NCI-H2227 treated with DMSO at 0.1 percent for 48 hours (cell line): ENCODE measurements around the gene UBAC2.
A peak's percentile ranks its signal among the peaks of the same experiment; 100 is the strongest.
"Not testable (repeated sequence)": the region's sequence is repeated elsewhere in the genome, so short reads cannot be mapped to it uniquely, and the experiment has no call there.

ENCODE experiments used
- DNase-seq: peaks from one replicate; lab custom pipeline; 2025; lab: John Stamatoyannopoulos, UW

The UBAC2 gene

GRCh38 chr13:99249178-99249577 lies 48.5 kb downstream of the UBAC2 start:
- not testable (repeated sequence) for DNase-seq

GRCh38 chr13:99249606-99250005 lies 49.0 kb downstream of the UBAC2 start:
- not testable (repeated sequence) for DNase-seq

GRCh38 chr13:99250982-99251825 lies 50.5 kb downstream of the UBAC2 start:
- no peak for DNase-seq

GRCh38 chr13:99251921-99252320 lies 51.3 kb downstream of the UBAC2 start:
- DNase-seq: no peak

- peak; percentile 2 for DNase-seq
These were observed 54.2 kb downstream of the UBAC2 start for GRCh38 chr13:99254830-99255229.

GRCh38 chr13:99255271-99255670 lies 54.6 kb downstream of the UBAC2 start:
- DNase-seq: no peak

GRCh38 chr13:99256283-99256682 lies 55.6 kb downstream of the UBAC2 start:
- DNase-seq: no peak

GRCh38 chr13:99256709-99257108 lies 56.1 kb downstream of the UBAC2 start:
- DNase-seq: no peak

GRCh38 chr13:99257291-99257690 lies 56.6 kb downstream of the UBAC2 start:
- DNase-seq: no peak

GRCh38 chr13:99258210-99258860 lies 57.7 kb downstream of the UBAC2 start, which contains the start of gene GPR18:
TSS of gene GPR18 (minus strand) at chr13:99258379. CDS start at chr13:99255872, 2,507 bp downstream.
- no peak for DNase-seq

GRCh38 chr13:99258946-99259345 lies 58.3 kb downstream of the UBAC2 start:
- no peak for DNase-seq

GRCh38 chr13:99260216-99260615 lies 59.6 kb downstream of the UBAC2 start:
- no peak for DNase-seq

- DNase-seq: no peak
These were observed 60.4 kb downstream of the UBAC2 start for GRCh38 chr13:99261059-99261458.

- no peak for DNase-seq
These were observed 62.6 kb downstream of the UBAC2 start for GRCh38 chr13:99263126-99263785.

- no peak for DNase-seq
These were observed 63.4 kb downstream of the UBAC2 start for GRCh38 chr13:99264051-99264450.

GRCh38 chr13:99265162-99265800 lies 64.6 kb downstream of the UBAC2 start:
- DNase-seq: no peak

GRCh38 chr13:99265821-99266426 lies 65.3 kb downstream of the UBAC2 start:
- DNase-seq: peak; percentile 37

- DNase-seq: no peak
These were observed 66.2 kb downstream of the UBAC2 start for GRCh38 chr13:99266827-99267226.

- DNase-seq: no peak
These were observed 67.3 kb downstream of the UBAC2 start for GRCh38 chr13:99267927-99268326.

GRCh38 chr13:99268822-99269221 lies 68.2 kb downstream of the UBAC2 start:
- DNase-seq: no peak

- peak; percentile 15 for DNase-seq
These were observed 69.1 kb downstream of the UBAC2 start for GRCh38 chr13:99269627-99270241.
